Fibroblast of pulmonary artery (primary cell): ENCODE measurements around the gene GPR89A.

Source experiments
- DNase-seq: peaks from one replicate; pipeline ENCODE4 v3.0.0-alpha.2; 2010; ENCODE audit warnings: low read depth
- H3K4me3 ChIP-seq: replicated peaks from 2 replicates; pipeline ENCODE4 v1.5.1; 2011; ENCODE audit warnings: low read depth, mild to moderate bottlenecking, control low read depth, low read length, moderate library complexity
- CTCF ChIP-seq: IDR thresholded peaks from 2 replicates; pipeline ENCODE4 v1.5.1; 2011; ENCODE audit warnings: mild to moderate bottlenecking, control low read depth, low read length, inconsistent platforms; ENCODE audit errors: missing control alignments

Gene GPR89A

GRCh38 chr1:145706086-145706664, 98.4 kb downstream of the GPR89A start:
- DNase-seq, result no peak
- TF ChIP-seq CTCF, result no peak
- no peak overlapping the region for H3K4me3 ChIP-seq

GRCh38 chr1:145707183-145707867, 99.5 kb downstream of the GPR89A start, which contains the start of gene PDZK1:
Gene PDZK1 (minus strand): TSS chr1:145707368. CDS start chr1:145688021, 19,347 bp downstream.
- no peak for TF ChIP-seq CTCF
- DNase-seq, result no peak
- no peak within 1 kb of the TSS for H3K4me3 ChIP-seq

GRCh38 chr1:145708063-145708462, 100.3 kb downstream of the GPR89A start:
- TF ChIP-seq CTCF, result no peak
- DNase-seq, result no peak
- H3K4me3 ChIP-seq, result no peak overlapping the region

- no peak overlapping the region for H3K4me3 ChIP-seq
- no peak for TF ChIP-seq CTCF
- no peak for DNase-seq
Measured at GRCh38 chr1:145710291-145711027, 102.7 kb downstream of the GPR89A start.

GRCh38 chr1:145711213-145711651, 103.4 kb downstream of the GPR89A start:
- H3K4me3 ChIP-seq, result no peak overlapping the region
- no peak for DNase-seq
- no peak for TF ChIP-seq CTCF

- no peak overlapping the region for H3K4me3 ChIP-seq
- no peak for DNase-seq
- no peak for TF ChIP-seq CTCF
Measured at GRCh38 chr1:145714524-145715111, 106.8 kb downstream of the GPR89A start.
